ENCODE measurements around the gene TLE5.

Gene TLE5

GRCh38 chr19:3062165-3063105 is at the start of gene TLE5:
TLE5 (minus strand) TSS chr19:3062495; CDS start chr19:3062200, 295 bp downstream.
- peak in 1 of 2 experiments; percentile 32 for DNase-seq

- DNase-seq, result no peak
Observed at GRCh38 chr19:3111586-3112247, 49.4 kb upstream of the TLE5 start.

- DNase-seq, result no peak
Observed at GRCh38 chr19:3110126-3110825, 48.0 kb upstream of the TLE5 start.

GRCh38 chr19:3109491-3109890 is 47.2 kb upstream of the TLE5 start:
- DNase-seq, result no peak

- DNase-seq, result peak in 1 of 2 experiments; percentile 48
Observed at GRCh38 chr19:3108775-3109174, 46.5 kb upstream of the TLE5 start.

- DNase-seq, result no peak
Observed at GRCh38 chr19:3107658-3108057, 45.4 kb upstream of the TLE5 start.

- no peak for DNase-seq
Observed at GRCh38 chr19:3106509-3107141, 44.3 kb upstream of the TLE5 start.

- DNase-seq, result no peak
Observed at GRCh38 chr19:3105641-3106508, 43.6 kb upstream of the TLE5 start.

- DNase-seq, result no peak
Observed at GRCh38 chr19:3104708-3104983, 42.4 kb upstream of the TLE5 start.

- no peak for DNase-seq
Observed at GRCh38 chr19:3102239-3103140, 40.2 kb upstream of the TLE5 start.

GRCh38 chr19:3100747-3101730 is 38.7 kb upstream of the TLE5 start:
- no peak for DNase-seq

- DNase-seq, result no peak
Observed at GRCh38 chr19:3100331-3100730, 38.0 kb upstream of the TLE5 start.

GRCh38 chr19:3099347-3100145 is 37.3 kb upstream of the TLE5 start:
- no peak for DNase-seq

- no peak for DNase-seq
Observed at GRCh38 chr19:3098515-3099346, 36.4 kb upstream of the TLE5 start.

- DNase-seq, result no peak
Observed at GRCh38 chr19:3098141-3098514, 35.8 kb upstream of the TLE5 start.

GRCh38 chr19:3097442-3097871 is 35.2 kb upstream of the TLE5 start:
- DNase-seq, result no peak

GRCh38 chr19:3096902-3097326 is 34.6 kb upstream of the TLE5 start:
- no peak for DNase-seq
